ENCODE measurements around the gene TARS2. TPM values are rescaled to one million over a fixed set of nuclear protein-coding genes. Genes with fewer than 3 reads are reported as not detected.

TARS2 gene
- total RNA-seq, 2 donors from 2014 or later, result 10.5 to 18.1 TPM

- Histone ChIP-seq H3K4me1 (peaks cover 0 to 53% of the 10 kb centered on the region in 2 donors), H3K27ac (peak overlapping the region; percentile 85 to 92), H3K36me3 (peaks cover 18% of the 10 kb centered on the region), H3K27me3 (no peaks in the 10 kb centered on the region), H3K9me3 (no peaks in the 10 kb centered on the region), H3K4me3 (peak overlapping the region; percentile 64 to 65)
- TF ChIP-seq CTCF (IDR thresholded peaks at IDR 0.05), result no peak
- peak; percentile 86 for DNase-seq (ENCODE audit: low spot score)
Measured at GRCh38 chr1:150550222-150551050, 63.2 kb downstream of the TARS2 start.

- Histone ChIP-seq H3K27ac (peak overlapping the region; percentile 85 to 92), H3K4me3 (peak overlapping the region in 1 of 2 donors; percentile 12), H3K27me3 (no peaks in the 10 kb centered on the region), H3K9me3 (no peaks in the 10 kb centered on the region), H3K4me1 (peaks cover 0 to 53% of the 10 kb centered on the region in 2 donors), H3K36me3 (peaks cover 22% of the 10 kb centered on the region)
- DNase-seq (ENCODE audit: low spot score), result no peak
- no peak for TF ChIP-seq CTCF (IDR thresholded peaks at IDR 0.05)
Measured at GRCh38 chr1:150551051-150551783, 64.0 kb downstream of the TARS2 start.

GRCh38 chr1:150551784-150552127 is 64.5 kb downstream of the TARS2 start:
- H3K27ac ChIP-seq, result peak overlapping the region; percentile 85 to 92
- no peak for DNase-seq (ENCODE audit: low spot score)
- peaks cover 0 to 53% of the 10 kb centered on the region in 2 donors for H3K4me1 ChIP-seq
- no peak overlapping the region for H3K4me3 ChIP-seq
- no peaks in the 10 kb centered on the region for H3K9me3 ChIP-seq
- peaks cover 22% of the 10 kb centered on the region for H3K36me3 ChIP-seq
- H3K27me3 ChIP-seq, result no peaks in the 10 kb centered on the region
- TF ChIP-seq CTCF (IDR thresholded peaks at IDR 0.05), result no peak

- peaks cover 0 to 53% of the 10 kb centered on the region in 2 donors for H3K4me1 ChIP-seq
Measured at GRCh38 chr1:150552128-150552910, 65.1 kb downstream of the TARS2 start.

More at GRCh38 chr1:150552128-150552910, 65.1 kb downstream of the TARS2 start:
- Histone ChIP-seq H3K4me3 (no peak overlapping the region), H3K27me3 (no peaks in the 10 kb centered on the region), H3K27ac (peak overlapping the region; percentile 85 to 92), H3K9me3 (no peaks in the 10 kb centered on the region), H3K36me3 (peaks cover 28% of the 10 kb centered on the region)
- DNase-seq (ENCODE audit: low spot score), result peak; percentile 97
- no peak for TF ChIP-seq CTCF (IDR thresholded peaks at IDR 0.05)

Measured in right atrium auricular region (tissue), 2 donors.